GM19193 (cell line): ENCODE data around the gene CP.

Experiments
- POLR2A ChIP-seq: IDR thresholded peaks from 4 replicates; pipeline ENCODE4 v1.6.1; 2011; ENCODE audit not compliant: insufficient read depth, insufficient read length; ENCODE audit errors: extremely low read depth

Gene CP

DNA sequence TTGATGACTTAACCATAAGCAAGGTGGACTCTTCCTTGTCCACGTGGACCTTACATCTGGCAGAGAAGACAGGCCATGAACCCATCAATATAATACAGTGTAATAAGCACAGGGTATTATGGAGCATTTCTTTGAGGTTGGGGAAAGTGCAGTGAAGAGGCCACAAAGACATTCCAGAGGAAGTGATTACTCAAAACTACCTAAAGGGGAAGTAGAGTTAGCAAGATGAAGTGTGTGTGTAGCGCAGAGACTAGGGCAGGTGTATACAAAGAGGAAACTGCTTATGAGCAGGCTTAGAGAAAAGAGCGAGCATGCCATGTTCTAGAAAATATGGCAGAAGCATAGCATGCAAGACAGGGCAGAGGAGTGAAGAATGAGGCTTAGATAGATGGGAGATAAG is 17.9 kb downstream of the CP start:
- no peak for TF ChIP-seq POLR2A

DNA sequence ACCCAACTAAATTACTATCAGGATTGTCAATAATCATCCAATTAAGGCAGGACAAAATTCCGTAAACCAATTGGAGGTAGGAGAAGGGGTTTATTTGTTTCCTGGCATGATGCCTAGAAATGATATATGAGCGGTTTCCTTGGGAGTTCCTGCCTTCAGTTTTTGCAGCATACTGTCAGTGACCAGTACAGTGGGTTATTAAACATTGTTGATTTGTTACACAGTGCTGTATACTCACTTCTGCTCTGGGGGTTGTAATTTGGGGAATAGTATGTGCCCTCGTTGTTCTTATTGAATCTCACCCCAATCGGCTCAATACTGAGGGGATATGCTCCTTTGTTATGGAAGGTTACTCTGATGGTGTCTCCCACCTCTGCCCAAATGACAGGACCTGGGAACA is 22.2 kb downstream of the CP start:
- TF ChIP-seq POLR2A = no peak

DNA sequence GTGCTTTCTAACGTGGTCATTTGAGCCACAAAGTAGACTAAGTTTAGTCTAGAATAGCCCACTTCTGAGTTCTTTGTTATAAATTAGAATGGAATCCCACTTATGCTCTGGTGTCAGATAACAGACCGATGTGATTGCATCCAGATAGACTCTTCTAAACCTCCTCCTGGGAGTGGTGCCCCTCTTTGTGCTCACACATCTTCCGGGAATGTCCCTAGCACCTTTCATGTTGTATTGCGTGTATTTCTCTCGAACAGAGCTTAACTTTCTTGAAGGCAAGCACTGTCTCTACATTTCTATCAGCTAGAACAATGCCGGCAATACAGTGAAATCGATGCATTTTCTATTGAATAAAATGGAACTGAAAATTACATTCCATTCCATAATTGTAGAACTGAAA is 23.0 kb downstream of the CP start:
- TF ChIP-seq POLR2A = no peak

DNA sequence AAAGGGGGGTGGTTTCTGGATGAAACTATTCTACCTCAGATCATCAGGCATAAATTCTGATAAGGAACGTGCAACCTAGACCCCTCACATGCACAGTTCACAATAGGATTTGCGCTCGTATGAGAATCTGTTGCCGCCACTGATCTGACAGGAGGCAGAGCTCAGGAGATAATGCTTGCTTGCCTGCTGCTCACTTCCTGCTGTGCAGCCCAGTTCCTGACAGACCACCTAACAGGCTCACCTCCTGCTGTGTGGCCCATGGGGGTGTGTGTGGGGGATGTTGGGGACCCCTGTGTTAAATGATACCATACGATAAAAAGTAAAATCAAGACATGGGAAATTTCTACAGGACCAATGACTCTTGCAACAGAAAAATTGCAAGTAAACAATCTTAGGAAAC is 24.0 kb downstream of the CP start:
- no peak for TF ChIP-seq POLR2A

DNA sequence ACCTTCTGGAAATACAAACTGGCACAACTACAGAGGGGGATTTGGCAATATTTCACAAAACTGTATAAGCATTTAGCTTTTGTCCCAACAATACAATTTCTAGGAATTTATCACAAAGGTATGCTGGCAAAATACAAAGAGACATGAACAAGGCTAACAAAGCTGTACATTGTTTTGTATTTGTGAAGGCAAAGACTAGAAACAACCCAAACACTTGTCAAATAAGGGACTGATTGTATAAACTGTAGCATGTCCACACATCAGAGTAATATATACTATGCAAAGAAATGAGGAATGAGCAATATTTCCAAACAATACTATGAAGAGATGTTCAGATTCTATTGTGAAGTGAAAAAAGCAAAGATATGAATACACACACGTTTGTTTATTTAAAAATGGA is 26.4 kb downstream of the CP start:
- TF ChIP-seq POLR2A = no peak

DNA sequence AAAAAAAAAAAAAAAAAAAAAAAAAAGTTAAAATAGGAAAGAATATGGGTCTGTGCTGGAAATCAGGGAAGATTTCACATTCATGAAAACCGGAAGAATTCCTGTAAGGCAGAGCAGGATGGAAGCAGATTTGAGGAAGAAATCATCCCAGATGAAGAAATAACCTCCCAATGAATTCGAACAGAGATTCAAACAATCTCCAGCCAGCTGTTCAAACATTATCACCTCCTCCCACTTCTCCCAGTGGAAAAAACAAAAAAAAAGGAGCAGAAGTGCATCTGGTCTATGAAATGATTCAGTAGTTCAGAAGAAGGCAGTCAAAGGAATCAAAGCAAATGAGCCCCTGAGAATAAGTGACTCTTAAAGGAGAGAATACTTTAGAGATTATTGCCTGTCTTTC is 33.1 kb downstream of the CP start:
- no peak for TF ChIP-seq POLR2A

DNA sequence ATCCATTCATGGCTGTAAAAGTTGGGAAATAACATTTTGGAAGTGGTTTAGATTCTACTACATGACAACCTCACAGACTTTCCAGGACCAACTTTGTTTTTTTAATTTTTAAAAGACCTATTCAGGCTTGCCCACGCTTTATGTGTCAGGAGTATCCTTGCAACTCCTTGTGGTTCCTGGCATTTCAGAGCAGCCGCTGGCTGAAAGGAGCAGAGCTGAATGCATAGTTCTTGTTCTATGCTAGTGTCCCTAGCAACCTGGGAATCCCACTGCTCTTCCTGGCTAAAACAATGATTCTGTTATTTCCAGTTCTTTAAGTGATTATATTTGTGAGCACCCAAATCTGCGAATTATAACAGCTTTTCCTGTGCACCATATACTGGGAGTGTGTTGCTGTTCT is 34.9 kb downstream of the CP start:
- TF ChIP-seq POLR2A = no peak

DNA sequence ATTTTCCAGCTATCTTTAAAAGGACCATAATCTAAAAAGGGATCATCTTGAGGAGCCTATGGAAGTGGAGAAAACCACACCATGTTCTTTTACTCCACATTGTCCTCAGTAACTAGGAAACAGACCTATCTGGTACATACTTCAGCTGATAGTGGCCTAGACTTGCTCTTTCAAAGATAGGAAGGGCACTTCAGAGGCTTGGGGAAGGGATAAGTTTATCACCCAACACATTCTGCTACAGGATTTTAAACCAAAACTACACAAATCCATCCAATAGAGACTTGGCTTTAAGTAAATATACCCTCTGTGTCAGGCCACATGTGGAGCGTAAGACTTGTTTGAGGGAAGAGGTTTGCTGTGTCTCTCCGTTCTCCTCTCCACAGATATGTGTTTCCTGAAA is 35.4 kb downstream of the CP start:
- TF ChIP-seq POLR2A = no peak

DNA sequence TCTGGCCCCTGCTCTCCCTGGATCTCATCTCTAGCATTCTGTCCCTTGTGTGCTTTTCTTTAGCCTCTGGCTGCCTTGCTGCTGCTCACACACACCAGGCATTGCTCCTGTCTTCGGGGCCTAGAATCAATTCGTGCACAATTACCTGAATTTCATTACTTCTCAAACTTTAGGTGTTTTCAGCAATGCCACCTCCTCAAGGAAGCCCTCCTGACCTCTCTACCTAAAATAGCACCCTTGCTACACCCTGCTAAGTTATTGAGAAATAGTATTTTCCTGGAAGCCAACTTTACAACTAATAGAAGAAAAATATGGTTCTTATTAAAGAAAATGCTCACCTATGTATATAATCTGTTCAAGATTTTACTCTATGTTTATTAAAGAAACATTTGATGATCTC is 40.4 kb downstream of the CP start:
- TF ChIP-seq POLR2A = no peak

DNA sequence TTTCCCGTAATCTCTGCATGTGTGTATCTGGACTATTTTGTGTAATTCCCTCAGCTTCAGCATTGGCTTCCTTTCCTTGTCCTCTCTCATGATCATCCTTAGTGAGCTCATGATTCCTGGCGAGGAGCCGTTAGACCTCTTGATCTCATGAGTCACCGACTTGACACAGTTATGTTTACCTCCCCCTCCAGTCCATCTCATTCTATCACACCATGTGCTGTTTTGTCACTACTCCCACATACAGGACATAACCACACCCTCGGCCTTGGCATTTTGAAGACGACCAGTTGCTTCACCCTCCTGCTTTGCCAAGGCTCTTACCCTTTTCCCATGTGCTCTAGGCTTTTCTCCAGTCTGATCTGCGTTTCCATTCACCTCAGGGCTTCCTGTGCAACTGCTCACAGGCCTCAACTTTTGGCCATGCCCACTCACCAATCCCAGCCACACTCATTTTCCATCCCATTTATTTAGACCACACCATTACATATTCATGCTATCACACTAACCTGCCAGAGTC is 41.5 kb downstream of the CP start:
- TF ChIP-seq POLR2A = no peak

DNA sequence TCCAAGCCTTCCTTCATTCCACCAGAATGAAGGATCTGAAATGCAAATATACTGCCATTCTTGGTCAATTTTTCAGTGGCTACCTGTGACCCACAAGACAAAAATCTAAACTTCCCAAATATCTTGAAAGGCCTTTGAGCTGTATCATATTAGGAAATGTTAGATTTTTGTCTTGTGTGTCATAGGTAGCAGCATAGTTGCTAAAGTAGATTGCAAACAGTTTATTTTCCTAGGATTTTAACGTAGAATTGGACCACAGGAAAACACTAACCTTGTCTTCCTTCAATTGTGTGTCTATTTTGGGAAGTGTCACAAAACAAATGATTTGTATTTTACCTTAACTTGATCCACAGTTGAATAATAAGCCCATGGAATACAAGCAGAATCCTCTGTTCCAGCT is 42.4 kb downstream of the CP start:
- TF ChIP-seq POLR2A = no peak

DNA sequence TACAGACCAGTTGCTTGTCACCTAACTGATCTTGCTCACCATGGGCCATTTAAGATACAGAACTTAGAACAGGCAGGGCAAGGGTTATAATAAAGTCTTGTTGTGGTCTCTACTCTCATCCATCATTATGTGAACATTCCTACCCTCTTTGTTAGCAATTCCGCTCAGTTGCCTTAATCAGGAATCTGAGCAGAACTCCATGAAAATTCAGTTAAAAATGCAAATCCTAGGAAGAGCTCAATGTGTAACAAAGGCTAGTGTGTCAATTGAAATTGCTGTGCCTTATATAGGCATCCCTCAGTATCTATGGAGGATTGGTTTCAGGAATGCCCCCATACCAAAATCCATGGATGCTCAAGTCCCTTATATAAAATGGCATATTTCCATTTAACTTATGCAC is 44.5 kb downstream of the CP start:
- TF ChIP-seq POLR2A = no peak

DNA sequence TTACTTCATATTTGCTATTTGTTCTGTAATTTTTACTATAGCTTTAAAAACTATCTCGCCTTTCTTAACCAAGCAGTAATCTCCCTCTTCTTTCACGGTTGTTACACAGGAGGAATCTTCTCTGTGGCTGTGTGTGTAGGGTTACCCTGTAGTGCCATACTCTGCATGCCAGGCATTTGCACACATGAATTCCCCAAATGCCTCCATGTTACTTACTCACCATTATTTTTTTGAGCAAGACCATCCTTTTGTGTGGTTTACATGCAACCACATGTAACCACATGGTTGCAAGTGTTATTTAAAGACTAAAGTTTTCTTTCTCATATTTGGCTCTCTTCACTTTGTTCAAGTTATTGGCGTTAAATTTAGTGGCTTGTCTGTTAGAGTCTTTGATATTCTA is 46.7 kb downstream of the CP start:
- no peak for TF ChIP-seq POLR2A

DNA sequence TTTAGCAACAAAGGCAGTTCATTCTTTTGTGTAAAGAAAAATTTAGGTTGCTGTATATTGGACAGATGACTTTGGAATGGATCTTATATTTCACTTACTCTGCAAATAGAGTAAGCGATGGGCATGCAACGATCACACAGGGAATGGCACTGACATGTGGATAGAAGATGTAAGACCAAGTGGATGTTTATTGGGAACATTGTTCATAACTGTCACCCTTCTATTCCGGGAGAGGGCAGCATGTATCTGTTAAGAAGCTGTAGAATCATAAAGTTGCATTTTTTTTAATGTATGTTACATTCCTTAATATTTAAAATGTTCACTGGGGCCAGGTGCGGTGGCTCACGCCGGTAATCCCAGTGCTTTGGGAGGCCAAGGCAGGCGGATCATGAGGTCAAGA is 51.0 kb downstream of the CP start:
- no peak for TF ChIP-seq POLR2A

DNA sequence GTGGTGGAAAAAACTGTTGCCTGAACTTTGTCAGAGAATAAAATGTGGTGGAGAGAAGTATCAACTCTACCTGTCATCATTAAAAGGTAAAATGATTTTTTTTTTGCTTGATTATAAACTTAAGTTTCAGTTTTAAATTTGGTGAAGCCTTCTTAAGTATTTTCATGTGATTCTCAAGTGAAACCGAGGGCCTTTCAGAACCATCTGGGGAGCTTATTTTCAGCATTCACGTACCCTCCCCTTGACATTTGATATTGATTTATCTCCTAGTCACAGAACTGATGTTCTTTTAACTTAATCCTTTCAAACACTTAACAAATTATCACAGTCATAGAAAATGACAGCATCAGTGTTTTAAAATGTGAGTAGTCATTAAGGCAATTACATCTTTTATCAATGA is 53.7 kb downstream of the CP start:
- no peak for TF ChIP-seq POLR2A

DNA sequence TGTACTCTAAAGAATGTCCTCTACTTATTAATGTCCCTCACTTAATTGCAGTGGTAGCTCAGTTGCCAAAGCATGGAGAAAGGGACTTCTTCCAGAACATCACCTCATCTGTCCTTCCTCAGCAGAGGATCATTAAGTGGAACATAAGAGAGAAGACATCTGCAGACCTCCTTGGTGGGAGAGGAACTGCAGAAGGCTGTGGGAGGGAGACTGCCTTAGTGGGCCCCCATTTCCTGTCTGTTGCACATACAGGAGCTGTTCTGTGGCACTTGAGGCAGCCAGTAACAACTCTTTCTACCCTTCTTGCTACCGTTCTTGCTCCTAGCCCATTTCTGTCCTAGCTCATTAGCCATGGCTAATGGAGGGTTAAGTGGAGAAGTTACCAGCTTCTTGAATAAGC is 58.6 kb downstream of the CP start:
- TF ChIP-seq POLR2A = no peak

DNA sequence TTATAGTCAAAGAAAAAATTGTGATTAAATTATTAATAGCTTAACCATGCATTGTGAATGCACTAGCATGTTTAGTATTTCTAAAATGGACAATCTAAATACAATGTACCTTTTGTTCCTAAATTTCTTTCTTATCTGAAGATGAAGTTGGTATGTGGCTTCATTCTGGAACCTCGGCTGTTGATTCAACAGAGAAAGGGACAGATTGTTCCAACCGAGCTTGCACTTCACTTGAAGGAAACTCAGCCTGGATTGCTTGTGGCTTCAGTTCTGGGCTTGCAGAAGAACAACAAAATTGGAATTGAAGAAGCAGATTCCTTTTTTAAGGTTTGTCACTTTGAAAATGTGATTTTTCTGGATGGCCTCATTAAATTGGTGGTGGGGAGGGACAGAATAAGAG is 59.6 kb downstream of the CP start:
- no peak for TF ChIP-seq POLR2A
